NK-92 (cell line): ENCODE data around the gene KCNC3.

Experiments
- DNase-seq: peaks from one replicate; lab custom pipeline; 2025; ENCODE audit not compliant: unreplicated experiment; lab: John Stamatoyannopoulos, UW

Gene KCNC3

GRCh38 chr19:50328224-50328872, 829 bp downstream of the KCNC3 start:
- DNase-seq = no peak

DNA sequence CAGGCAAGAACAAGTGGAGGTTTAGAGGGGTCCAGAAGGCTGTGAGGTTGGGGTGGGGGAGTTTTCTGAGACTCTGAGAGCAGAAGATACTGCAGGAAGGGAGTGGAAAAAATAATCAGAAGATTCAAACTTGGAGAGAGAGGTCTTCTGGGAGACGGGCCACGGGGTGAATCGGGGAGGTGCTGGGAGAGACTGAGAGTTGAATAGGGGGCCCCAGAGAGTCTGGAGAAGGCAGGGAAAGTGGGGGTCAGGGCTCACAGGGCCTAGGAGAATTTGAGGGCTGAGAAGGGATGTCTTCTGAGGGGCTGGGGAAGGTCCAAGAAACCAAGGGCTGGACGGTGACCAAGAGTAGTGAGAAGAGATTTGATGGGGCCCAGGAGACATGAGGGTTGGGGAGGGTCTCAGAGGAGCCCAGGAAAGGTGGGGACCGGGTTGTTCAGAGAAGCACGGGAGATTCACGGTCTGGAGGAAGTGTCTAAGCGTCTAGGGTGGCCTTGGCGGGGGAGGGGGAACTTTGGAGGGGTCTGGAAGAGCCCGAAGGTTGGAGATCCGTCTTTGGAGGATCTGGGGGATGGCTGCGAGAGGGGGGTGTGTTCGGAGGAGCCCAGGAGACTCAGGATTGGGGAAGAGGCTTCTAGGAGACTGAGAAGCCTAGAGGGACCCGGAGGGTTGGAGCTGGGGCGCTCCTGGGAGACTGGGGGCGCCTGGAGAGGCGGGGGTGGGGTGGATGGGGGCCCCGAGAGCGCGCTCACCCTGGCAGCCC, 1.5 kb downstream of the KCNC3 start:
- no peak for DNase-seq

- DNase-seq = no peak
Measured at GRCh38 chr19:50327013-50327412, 2.2 kb downstream of the KCNC3 start.

GRCh38 chr19:50326101-50326664, 3.0 kb downstream of the KCNC3 start:
- DNase-seq = no peak

GRCh38 chr19:50325310-50326100, 3.7 kb downstream of the KCNC3 start:
- DNase-seq = no peak

DNA sequence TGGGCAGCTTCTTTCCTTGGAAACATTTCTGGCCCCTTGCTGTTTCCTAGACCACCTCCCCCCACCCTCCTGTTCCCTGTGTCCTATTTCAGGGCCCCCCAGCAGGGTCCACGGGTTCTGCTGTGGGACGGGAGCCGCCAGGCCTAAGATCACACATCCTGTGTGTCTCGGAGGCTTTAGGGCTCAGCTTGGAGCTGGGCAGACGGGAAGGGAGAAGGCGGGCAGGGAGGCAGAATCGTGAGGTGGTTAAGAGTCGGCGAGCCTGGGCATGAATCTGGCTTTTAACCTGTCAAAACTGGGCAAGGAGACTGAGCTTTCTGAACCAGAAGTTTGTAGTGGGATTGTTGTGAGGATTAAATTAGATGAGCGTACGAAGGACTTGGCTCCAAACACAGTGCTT, 4.8 kb downstream of the KCNC3 start:
- no peak for DNase-seq

DNA sequence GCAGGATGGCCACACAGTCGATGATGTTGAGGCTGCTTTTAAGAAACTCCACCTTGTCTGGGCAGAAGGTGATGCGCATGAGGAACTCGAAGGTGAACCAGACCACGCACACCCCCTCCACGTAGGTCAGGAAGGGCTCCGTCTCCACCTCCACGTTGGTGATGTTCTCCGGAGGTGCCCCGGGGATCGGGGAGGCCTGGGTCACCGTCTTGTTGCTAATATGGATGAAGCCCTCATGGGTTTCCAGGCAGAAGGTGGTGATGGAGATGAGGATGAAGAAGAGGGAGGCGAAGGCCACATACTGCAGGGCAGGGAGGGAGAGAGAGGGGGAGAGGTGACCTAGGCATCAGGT, 5.4 kb downstream of the KCNC3 start:
- DNase-seq = no peak

GRCh38 chr19:50322931-50323781, 6.0 kb downstream of the KCNC3 start:
- DNase-seq = no peak

DNA sequence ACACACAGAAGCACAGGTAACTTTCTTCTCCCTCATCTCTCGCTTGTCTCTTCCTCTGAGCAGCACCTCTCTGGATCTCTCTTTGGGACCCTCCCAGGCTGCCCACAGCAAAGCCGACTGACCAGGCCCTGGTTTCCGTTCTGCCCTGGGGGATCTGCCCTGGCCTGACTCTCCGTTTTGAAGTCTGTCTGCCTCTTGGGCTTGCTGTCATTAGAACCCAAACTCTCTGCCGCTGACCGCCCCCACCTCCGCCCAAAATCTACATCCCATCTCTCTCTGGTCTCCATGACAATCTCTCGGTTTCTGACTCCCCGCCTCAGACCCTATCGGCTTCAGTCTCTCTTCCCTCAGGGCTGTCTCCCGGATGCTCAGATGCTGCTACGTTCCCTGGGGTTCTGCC, 6.9 kb downstream of the KCNC3 start:
- no peak for DNase-seq

DNA sequence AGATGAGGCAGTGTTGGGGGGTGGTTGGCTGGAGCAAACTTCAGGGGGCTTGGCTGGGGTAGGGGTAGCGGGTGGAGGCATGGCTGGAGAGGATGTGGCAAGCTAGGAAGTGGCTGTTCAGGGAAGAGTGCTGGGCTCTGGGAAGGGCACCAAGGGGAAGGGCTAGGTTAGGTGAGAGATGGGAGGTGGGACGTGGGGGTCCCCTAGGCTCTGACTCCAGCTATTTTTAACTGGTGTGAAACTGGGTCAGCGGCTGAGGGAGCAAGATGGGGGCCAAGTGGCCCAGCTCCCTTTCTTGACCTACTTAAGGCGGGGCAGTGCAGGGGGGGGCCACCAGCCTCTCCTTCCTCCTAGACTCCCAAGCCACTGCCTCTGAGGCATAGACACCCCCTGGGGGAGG, 7.3 kb downstream of the KCNC3 start:
- DNase-seq = no peak

- DNase-seq = no peak
Measured at GRCh38 chr19:50320596-50320995, 8.6 kb downstream of the KCNC3 start.

DNA sequence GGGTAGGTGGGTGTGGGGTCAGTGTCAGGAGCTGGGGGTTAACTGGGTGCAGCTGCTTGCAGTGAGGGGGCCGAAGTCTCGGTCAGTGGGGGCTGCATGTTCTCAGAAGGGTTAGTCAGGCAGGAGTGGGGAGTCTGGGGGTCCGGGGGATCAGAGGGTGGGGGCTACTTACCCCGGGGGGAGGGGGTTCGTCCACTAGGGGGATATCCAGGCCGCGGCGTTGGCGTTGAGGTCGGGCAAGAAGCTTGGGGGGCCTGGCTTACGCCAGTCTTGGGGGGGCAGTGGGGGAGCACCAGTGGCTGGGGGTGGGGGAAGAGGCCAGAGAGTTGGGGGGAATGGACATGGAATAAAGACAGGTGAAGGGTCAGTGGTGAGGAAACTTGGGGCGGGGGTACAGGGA, 9.1 kb downstream of the KCNC3 start:
- no peak for DNase-seq

DNA sequence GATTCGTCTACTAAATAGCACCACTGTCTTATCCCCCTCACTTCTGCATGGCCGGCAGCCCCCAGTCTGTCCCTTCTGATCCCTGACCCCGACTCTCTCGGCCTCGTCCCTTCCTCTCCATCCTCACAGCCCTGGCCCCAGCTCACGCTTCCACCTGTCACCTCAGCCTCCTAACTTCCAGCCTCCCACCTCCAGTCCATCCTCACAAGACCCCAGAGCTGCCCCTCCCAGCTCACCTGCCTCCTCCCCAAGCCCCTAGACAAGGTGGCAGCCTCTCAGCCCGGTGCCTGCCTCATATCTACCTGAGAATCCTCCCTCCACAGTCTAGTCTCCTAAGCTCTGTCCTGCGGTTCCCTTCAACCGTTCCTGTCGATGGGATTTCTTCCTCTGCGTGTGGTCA, 10.0 kb downstream of the KCNC3 start:
- DNase-seq = no peak

GRCh38 chr19:50318438-50318837, 10.7 kb downstream of the KCNC3 start:
- no peak for DNase-seq

DNA sequence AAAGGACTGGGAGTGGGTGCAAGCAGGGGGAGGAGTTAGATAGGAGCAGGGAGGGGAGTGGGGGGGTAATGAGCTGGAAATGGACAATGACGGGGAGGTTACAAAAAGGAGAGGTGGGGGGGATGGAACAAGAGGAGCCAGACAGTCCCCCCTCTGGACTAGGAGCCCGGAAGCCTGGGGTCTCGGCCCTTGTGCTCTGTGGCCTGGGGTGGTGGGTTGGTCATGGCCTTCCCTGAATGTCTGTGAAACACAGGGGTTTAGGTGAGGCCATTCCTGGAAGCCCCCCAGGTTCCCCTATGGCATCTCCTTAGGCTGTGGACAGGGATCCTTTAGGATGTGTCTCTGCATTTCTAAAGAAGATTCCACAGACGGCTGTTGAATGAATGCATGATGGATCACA, 12.1 kb downstream of the KCNC3 start:
- no peak for DNase-seq

DNA sequence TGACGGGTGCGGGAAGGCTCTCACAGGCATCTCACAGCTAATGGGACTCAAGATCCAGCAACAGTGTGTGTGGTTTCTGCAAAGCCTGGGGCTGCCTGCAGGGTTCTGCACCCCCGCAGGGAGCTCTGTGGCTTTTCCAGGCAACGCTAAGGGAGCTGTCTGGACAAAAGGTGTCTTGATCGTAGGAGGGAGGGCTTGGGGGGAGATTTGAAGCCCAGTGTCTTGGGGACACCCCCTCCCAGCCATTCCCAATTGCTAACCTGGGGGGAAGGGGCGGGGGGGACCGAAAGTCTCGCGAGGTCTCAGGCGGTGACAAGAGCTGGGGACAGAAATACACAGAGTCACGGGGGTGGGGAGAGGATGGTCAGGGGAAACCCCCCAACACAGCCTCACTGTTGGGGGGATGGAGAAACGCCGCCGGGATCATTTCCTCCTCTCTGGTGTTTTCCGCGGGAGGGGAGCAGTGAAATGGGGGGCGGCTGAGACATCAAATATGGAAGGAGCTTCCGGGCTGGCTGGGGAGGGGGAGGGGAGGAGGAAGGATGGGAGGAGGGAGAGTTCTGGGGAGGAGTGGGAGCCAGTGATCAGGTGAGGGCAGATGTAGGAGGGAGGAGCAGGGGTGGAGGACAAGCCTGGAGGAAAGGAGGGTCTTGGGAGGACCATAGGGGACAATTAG, 13.3 kb downstream of the KCNC3 start:
- no peak for DNase-seq

GRCh38 chr19:50314724-50315708, 14.2 kb downstream of the KCNC3 start:
- no peak for DNase-seq

GRCh38 chr19:50313812-50314536, 15.2 kb downstream of the KCNC3 start:
- DNase-seq = no peak
